Measurements from ENCODE around the gene NPR3. TPM values are rescaled to one million over a fixed set of nuclear protein-coding genes. Genes with fewer than 3 reads are reported as not detected.
A peak's percentile ranks its signal among the peaks of the same experiment; 100 is the strongest.

NPR3 gene
- polyA plus RNA-seq, 1 donor (not counting 4 experiments of a cell fraction or from before 2014, with no cell fraction given) = 0.12 TPM

- Histone ChIP-seq H3K27ac (ENCODE audit: control insufficient read depth, insufficient read depth, low read length) (no peak overlapping the region), H3K79me2 (ENCODE audit: control insufficient read depth, insufficient read depth, low read length) (no peaks in the 10 kb centered on the region), H3K9me3 (ENCODE audit: control insufficient read depth, low read depth, low read length) (no peaks in the 10 kb centered on the region), H3K36me3 (ENCODE audit: control insufficient read depth in 2 of 2, extremely low read depth in 1 of 2, insufficient read depth in 2 of 2, low read length in 2 of 2) (no peaks in the 10 kb centered on the region), H2AFZ (ENCODE audit: control insufficient read depth, low read length) (no peak overlapping the region), H3K4me3 (ENCODE audit: control insufficient read depth in 2 of 3, extremely low read depth in 1 of 3, insufficient read depth in 2 of 3, low read depth in 1 of 3, low read length in 3 of 3) (peak overlapping the region in 2 of 3 experiments; percentile 40 to 62), H3K4me2 (ENCODE audit: control insufficient read depth, extremely low read depth, insufficient read depth, low read depth, low read length) (peak overlapping the region; percentile 94), H3K4me1 (ENCODE audit: control insufficient read depth, extremely low read depth, insufficient read depth, low read length) (peaks cover 24% of the 10 kb centered on the region), H3K9ac (ENCODE audit: control insufficient read depth, extremely low read depth, insufficient read depth, low read length) (no peak overlapping the region), H3K9me1 (ENCODE audit: control insufficient read depth, extremely low read depth, insufficient read depth, low read length) (no peaks in the 10 kb centered on the region), H3K27me3 (ENCODE audit: control insufficient read depth, extremely low read depth, insufficient read depth, low read length) (peaks cover 34% of the 10 kb centered on the region), H4K20me1 (ENCODE audit: control insufficient read depth, extremely low read depth, insufficient read depth, low read length) (no peaks in the 10 kb centered on the region)
- TF ChIP-seq CTCF (optimal IDR thresholded peaks at IDR 0.05 in 1 of 3, IDR thresholded peaks at IDR 0.05 in 1 of 3, conservative IDR thresholded peaks at IDR 0.05 in 1 of 3; ENCODE audit: extremely low read depth in 1 of 3, insufficient read depth in 2 of 3, low read length in 3 of 3) (peak in 1 of 3 experiments; percentile 38), EZH2 (IDR thresholded peaks at IDR 0.05; ENCODE audit: low read length) (peak; percentile 60)
- dilution Hi-C loops (cut with MboI; ENCODE audit: extremely low pct_ligation_motif_present, low sequenced_read_pairs) = no loop called here
- DNase-seq (ENCODE audit: low read depth, low spot score) (no peak), FAIRE-seq (no peak)
Observed at GRCh38 chr5:32712481-32713360, 1.6 kb downstream of the NPR3 start.

GRCh38 chr5:32713361-32713769 is 2.2 kb downstream of the NPR3 start:
- dilution Hi-C loops (cut with MboI; ENCODE audit: extremely low pct_ligation_motif_present, low sequenced_read_pairs) = no loop called here
- FAIRE-seq (no peak), DNase-seq (ENCODE audit: low read depth, low spot score) (no peak)
- no peak overlapping the region for H3K27ac ChIP-seq (ENCODE audit: control insufficient read depth, insufficient read depth, low read length)
- H3K4me3 ChIP-seq (ENCODE audit: control insufficient read depth in 2 of 3, extremely low read depth in 1 of 3, insufficient read depth in 2 of 3, low read depth in 1 of 3, low read length in 3 of 3) = peak overlapping the region in 2 of 3 experiments; percentile 40 to 62
- no peaks in the 10 kb centered on the region for H4K20me1 ChIP-seq (ENCODE audit: control insufficient read depth, extremely low read depth, insufficient read depth, low read length)
- TF ChIP-seq EZH2 (IDR thresholded peaks at IDR 0.05; ENCODE audit: low read length) (no peak), CTCF (optimal IDR thresholded peaks at IDR 0.05 in 1 of 3, IDR thresholded peaks at IDR 0.05 in 1 of 3, conservative IDR thresholded peaks at IDR 0.05 in 1 of 3; ENCODE audit: extremely low read depth in 1 of 3, insufficient read depth in 2 of 3, low read length in 3 of 3) (no peak)
- H3K4me1 ChIP-seq (ENCODE audit: control insufficient read depth, extremely low read depth, insufficient read depth, low read length) = peaks cover 24% of the 10 kb centered on the region
- no peaks in the 10 kb centered on the region for H3K9me3 ChIP-seq (ENCODE audit: control insufficient read depth, low read depth, low read length)
- peak overlapping the region; percentile 56 for H3K4me2 ChIP-seq (ENCODE audit: control insufficient read depth, extremely low read depth, insufficient read depth, low read depth, low read length)
- no peaks in the 10 kb centered on the region for H3K36me3 ChIP-seq (ENCODE audit: control insufficient read depth in 2 of 2, extremely low read depth in 1 of 2, insufficient read depth in 2 of 2, low read length in 2 of 2)
- H2AFZ ChIP-seq (ENCODE audit: control insufficient read depth, low read length) = peak overlapping the region; percentile 20
- no peaks in the 10 kb centered on the region for H3K79me2 ChIP-seq (ENCODE audit: control insufficient read depth, insufficient read depth, low read length)
- no peaks in the 10 kb centered on the region for H3K9me1 ChIP-seq (ENCODE audit: control insufficient read depth, extremely low read depth, insufficient read depth, low read length)
- H3K27me3 ChIP-seq (ENCODE audit: control insufficient read depth, extremely low read depth, insufficient read depth, low read length) = peaks cover 34% of the 10 kb centered on the region
- H3K9ac ChIP-seq (ENCODE audit: control insufficient read depth, extremely low read depth, insufficient read depth, low read length) = no peak overlapping the region

Data from keratinocyte (primary cell).